Activated T-helper 1 cell treated with Interleukin-2 at 50 U/mL for 16 hours (primary cell): ENCODE data around the gene RNU5D-1.
"Not testable (repeated sequence)": the region's sequence is repeated elsewhere in the genome, so short reads cannot be mapped to it uniquely, and the experiment has no call there.

Experiments used
- DNase-seq: peaks from one replicate; pipeline ENCODE4 v3.0.0-alpha.2; 2020; ENCODE audit warnings: low read depth

Gene RNU5D-1

DNA sequence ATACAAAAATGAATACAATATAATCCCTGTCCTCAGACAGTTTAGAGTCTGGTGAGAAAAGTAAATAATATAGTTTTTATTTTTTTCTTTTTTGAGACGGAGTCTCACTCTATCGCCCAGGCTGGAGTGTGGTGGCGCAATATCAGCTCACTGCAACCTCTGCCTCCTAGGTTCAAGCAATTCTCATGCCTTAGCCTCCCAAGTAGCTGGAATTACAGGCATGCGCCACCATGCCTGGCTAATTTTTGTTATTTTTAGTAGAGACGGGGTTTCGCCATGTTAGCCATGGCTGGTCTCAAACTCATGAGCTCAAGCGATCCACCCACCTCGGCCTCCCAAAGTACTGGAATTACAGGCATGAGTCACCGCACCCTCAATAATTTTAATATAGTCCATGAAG, 31.6 kb downstream of the RNU5D-1 start:
- DNase-seq: not testable (repeated sequence)

DNA sequence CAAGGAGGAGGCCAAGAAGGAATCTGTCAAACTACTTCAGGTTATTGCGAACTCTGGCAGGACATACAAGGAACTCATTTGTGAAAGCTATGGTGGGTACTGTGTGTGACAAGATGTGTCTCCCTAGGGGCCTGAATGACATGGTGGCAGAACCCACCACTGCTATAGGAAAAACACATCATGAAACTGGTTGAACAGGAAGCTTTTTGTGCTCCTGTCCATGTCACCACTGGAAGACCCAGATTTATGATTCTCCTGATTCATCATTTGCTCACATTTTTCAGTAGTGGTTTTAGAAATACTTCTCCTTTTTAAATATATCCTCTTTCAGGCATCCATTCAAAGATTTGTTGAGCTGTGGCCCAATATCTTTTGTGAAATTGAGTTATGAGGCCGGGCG, 32.8 kb downstream of the RNU5D-1 start:
- no peak for DNase-seq

GRCh38 chr1:44696789-44697345, 34.1 kb downstream of the RNU5D-1 start:
- no peak for DNase-seq

DNA sequence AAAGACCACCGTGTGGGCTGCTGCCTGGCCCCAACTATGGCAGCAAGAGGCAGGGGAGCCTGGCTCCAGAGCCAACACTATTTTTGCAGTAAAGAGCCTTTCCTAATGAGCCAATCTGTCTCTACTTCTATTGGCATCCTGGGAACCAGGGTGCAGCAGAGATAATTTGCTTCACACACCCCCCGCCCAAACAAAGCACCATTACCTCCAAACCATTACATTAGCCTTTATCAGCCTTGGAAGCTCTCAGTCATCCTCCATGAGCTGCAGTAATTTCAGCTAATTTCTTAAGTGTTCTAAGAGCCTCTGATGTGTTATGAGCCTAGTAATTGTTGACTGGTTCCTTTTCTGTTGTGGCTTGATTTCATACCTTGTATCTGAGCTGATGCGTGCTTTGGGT, 34.9 kb downstream of the RNU5D-1 start:
- DNase-seq: no peak

DNA sequence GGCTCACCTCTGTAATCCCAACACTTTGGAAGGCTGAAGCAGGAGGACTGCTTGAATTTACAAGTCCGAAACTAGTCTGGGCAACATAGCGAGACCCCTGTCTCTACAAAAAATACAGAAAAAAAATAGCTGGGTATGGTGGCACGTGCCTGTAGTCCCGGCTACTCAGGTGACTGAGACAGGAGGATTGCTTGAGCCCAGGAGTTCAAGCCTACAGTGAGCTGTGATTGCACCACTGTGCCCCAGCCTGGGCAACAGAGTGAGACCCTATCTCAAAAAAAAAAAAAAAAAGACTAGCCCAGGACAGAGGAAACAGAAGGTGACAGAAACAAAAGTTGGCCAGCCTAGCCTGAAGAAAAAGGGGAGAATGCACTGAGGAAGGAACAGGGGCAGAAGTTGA, 35.3 kb downstream of the RNU5D-1 start:
- no peak for DNase-seq

- DNase-seq: no peak
Measured at GRCh38 chr1:44694863-44695478, 36.0 kb downstream of the RNU5D-1 start.

- no peak for DNase-seq
Measured at GRCh38 chr1:44693900-44694299, 37.1 kb downstream of the RNU5D-1 start.

- no peak for DNase-seq
Measured at GRCh38 chr1:44693159-44693558, 37.8 kb downstream of the RNU5D-1 start.

DNA sequence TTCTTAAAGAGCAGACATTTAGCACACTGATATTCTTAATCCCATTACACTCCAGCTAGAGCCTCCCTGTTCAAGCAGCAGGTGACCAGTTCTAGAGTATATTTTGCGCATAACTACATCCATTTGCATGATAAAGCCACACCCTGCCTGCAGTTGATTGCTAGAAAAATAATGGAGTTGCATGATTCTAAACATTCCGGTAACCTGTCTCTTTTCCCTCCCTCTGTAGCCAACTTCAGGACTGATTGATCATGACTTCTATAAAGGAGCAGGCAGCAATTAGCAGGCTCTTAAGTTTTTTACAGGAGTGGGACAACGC, 41.6 kb downstream of the RNU5D-1 start:
- no peak for DNase-seq

DNA sequence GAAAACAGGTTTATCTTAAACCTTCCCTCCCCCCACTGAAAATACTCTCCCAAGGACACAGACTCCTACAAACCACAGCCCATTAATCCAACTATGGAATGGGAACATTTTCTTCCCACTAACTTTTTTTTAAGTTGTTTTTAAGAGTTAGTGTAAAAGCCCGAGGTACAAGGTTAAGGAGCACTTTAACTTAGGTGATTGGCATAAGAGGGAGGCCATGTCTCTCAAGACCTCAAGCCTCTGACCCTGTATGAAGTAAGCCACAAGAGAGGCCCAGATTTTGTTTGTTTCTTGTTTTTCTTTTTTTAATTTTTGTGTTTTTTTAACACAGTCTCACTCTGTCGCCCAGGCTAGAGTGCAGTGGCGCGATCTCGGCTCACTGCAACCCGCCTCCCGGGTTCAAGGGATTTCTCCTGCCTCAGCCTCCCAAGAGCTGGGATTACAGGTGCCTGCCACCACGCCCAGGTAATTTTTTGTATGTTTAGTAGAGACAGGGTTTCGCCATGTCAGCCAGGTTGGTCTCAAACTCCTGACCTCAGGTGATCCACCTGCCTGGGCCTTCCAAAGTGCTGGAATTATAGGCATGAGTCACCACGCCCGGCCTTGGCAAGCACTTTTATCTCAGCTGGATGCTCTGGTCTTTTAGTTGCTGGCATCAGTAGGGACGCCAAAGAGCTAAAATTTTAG, 42.1 kb downstream of the RNU5D-1 start:
- no peak for DNase-seq

- no peak for DNase-seq
Measured at GRCh38 chr1:44685881-44686280, 45.1 kb downstream of the RNU5D-1 start.

- no peak for DNase-seq
Measured at GRCh38 chr1:44685218-44685617, 45.8 kb downstream of the RNU5D-1 start.

DNA sequence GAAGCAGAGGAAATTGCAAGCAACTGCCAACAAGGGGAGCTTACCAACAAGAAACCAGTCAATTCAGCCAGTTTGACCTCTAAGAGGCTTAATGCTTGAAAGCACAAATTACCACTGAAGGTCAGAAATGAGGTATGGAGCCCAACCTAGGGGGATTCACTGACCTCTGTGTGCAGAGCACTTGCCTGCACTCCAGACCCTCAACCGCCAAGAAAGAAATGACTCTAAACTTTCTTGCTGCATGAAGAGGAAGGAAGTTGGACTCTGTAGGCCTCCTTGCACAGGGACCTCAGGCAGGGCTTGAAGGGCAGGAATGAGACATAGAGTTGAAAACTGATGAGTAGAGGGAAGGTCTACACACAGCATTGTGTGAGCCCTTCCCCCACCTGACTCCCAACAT, 46.4 kb downstream of the RNU5D-1 start:
- DNase-seq: no peak

DNA sequence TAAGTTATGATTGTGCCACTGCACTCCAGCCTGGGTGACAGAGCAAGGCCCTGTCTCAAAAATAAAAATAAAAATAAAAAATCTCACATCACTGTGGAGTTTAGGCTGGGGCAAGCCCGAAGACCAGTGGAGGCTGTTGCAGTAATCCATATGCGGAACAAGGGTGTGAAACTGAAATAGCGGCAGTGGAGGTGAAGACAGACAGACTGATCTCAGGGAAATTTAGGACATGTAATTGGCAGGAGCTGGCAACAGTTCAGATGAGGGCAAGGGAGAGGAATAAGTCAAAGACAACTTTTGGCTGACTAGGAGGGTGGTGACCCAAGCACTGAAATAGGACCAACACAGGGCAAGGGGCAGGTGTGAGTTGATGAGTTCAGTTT, 48.1 kb downstream of the RNU5D-1 start:
- no peak for DNase-seq

- DNase-seq: no peak
Measured at GRCh38 chr1:44681905-44682882, 48.8 kb downstream of the RNU5D-1 start.
